Measurements from ENCODE around the gene SCG5. TPM values are rescaled to one million over a fixed set of nuclear protein-coding genes. Genes with fewer than 3 reads are reported as not detected.
"Not testable (repeated sequence)": the region's sequence is repeated elsewhere in the genome, so short reads cannot be mapped to it uniquely, and the experiment has no call there.

The SCG5 gene, protein sequence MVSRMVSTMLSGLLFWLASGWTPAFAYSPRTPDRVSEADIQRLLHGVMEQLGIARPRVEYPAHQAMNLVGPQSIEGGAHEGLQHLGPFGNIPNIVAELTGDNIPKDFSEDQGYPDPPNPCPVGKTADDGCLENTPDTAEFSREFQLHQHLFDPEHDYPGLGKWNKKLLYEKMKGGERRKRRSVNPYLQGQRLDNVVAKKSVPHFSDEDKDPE
- total RNA-seq, result 10 to 100 TPM; 10.9 to 17.2 TPM
- 14.9 TPM for polyA plus RNA-seq (2013, experiment 1 of 2)
- polyA plus RNA-seq (2013, experiment 2 of 2), result 14.2 TPM
- long read RNA-seq, experiment 1, partial matches to known transcripts, result 5 of 8 reads
- long read RNA-seq, experiment 1, other reads (novel, unspliced or antisense), result 0 of 8 reads
- long read RNA-seq, experiment 2, partial matches to known transcripts, result 0 of 1 reads
- long read RNA-seq, experiment 2, other reads (novel, unspliced or antisense), result 0 of 1 reads
- long read RNA-seq, experiment 3, transcript SCG5-202 (6 exons, 1,235 nt), result major isoform, 15 of 29 reads
- long read RNA-seq, experiment 3, transcript SCG5-201 (6 exons, 1,238 nt), result minor isoform, 7 of 29 reads
- long read RNA-seq, experiment 3, partial matches to known transcripts, result 7 of 29 reads
- long read RNA-seq, experiment 3, other reads (novel, unspliced or antisense), result 0 of 29 reads
- long read RNA-seq, experiment 4, transcript SCG5-201 (6 exons, 1,238 nt), result minor isoform, 12 of 37 reads
- long read RNA-seq, experiment 4, transcript SCG5-202 (6 exons, 1,235 nt), result major isoform, 23 of 37 reads
- long read RNA-seq, experiment 4, partial matches to known transcripts, result 1 of 37 reads
- long read RNA-seq, experiment 4, other reads (novel, unspliced or antisense), result 1 of 37 reads

DNA sequence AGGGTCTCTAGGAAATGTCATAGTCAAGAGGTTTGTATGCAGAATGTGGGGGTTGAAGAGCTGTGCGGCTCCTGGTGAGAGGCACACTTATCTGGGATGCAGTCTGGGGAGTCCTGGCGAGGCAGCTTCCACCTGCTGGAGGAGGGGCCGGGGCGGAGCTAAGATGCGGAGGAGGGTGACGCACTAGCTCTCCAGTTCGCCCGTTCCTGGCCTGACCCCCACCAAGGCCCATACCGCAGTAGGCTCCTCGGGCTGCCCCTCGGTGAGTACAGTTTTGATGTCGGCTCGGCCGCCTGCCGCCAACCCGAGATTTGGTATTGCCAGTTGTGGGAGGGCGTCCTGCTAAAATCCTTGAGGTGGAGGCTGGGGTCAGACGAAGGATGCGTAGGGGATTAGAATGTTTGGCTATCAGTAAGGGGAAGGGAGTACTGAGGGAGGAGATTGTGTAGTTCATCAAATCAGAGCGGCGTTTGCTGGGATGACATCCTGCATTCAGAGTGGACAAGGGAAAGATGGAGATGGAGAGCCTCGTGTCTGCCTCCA lies at the start of gene SCG5:
SCG5 (plus strand) TSS at position 194 of the 543 bp plus-strand sequence. CDS start 1,883 bp downstream, outside the sequence.
- no peaks in the 10 kb centered on the region for H3K27me3 ChIP-seq (ENCODE audit: control insufficient read depth, insufficient read depth, low read length, poor library complexity, severe bottlenecking)
- peak within 1 kb of the TSS; percentile 16 for H3K9ac ChIP-seq (ENCODE audit: extremely low read depth, low read length, poor library complexity, severe bottlenecking)
- Mint-ChIP-seq H3K9me3 (no peaks in the 10 kb centered on the region), H3K27ac (peak within 1 kb of the TSS; percentile 91), H3K4me1 (peaks cover 19% of the 10 kb centered on the region), H3K4me3 (peak within 1 kb of the TSS; percentile 66), H3K27me3 (ENCODE audit: insufficient read depth) (no peaks in the 10 kb centered on the region), H3K36me3 (ENCODE audit: low read depth) (peaks cover 19% of the 10 kb centered on the region)
- DNase-seq, result peak; percentile 90
- no peak within 1 kb of the TSS for H3K27ac ChIP-seq (ENCODE audit: low read depth, low read length)
- peaks cover 37% of the 10 kb centered on the region for H3K36me3 ChIP-seq (ENCODE audit: control insufficient read depth, insufficient read depth, low read length)
- TF ChIP-seq CTCF (conservative IDR thresholded peaks at IDR 0.05), result no peak
- no peaks in the 10 kb centered on the region for H3K9me3 ChIP-seq (ENCODE audit: control insufficient read depth, low read length)
- peak within 1 kb of the TSS; percentile 71 for H3K4me3 ChIP-seq (ENCODE audit: low read length)
- WGBS, 2 experiments (ENCODE audit: insufficient coverage in 1 of 2, insufficient read length in 1 of 2), result 17 to 43% methylated on average over 10 to 22 of the region's 22 CpGs
- H3K4me1 ChIP-seq (ENCODE audit: control insufficient read depth, insufficient read depth, low read length), result peaks cover 9% of the 10 kb centered on the region

GRCh38 chr15:32593151-32593550 lies 48.4 kb upstream of the SCG5 start, which contains the start of gene GOLGA8N:
Gene GOLGA8N, plus strand, starts transcription at chr15:32593456.
- H3K4me1 Mint-ChIP-seq; DNase-seq; H3K27me3 ChIP-seq (ENCODE audit: control insufficient read depth, insufficient read depth, low read length, poor library complexity, severe bottlenecking); H3K27me3 Mint-ChIP-seq (ENCODE audit: insufficient read depth); H3K27ac Mint-ChIP-seq; H3K4me3 ChIP-seq (ENCODE audit: low read length); H3K36me3 ChIP-seq (ENCODE audit: control insufficient read depth, insufficient read depth, low read length); H3K9me3 Mint-ChIP-seq; H3K4me1 ChIP-seq (ENCODE audit: control insufficient read depth, insufficient read depth, low read length); H3K4me3 Mint-ChIP-seq; H3K9me3 ChIP-seq (ENCODE audit: control insufficient read depth, low read length); H3K9ac ChIP-seq (ENCODE audit: extremely low read depth, low read length, poor library complexity, severe bottlenecking); H3K36me3 Mint-ChIP-seq (ENCODE audit: low read depth); H3K27ac ChIP-seq (ENCODE audit: low read depth, low read length): not testable (repeated sequence)
- WGBS, 2 experiments (ENCODE audit: insufficient coverage in 1 of 2, insufficient read length in 1 of 2), result no CpG with 5 or more reads among the region's 8 CpGs

GRCh38 chr15:32609518-32609917 lies 32.0 kb upstream of the SCG5 start:
- not testable (repeated sequence) for H3K4me3 Mint-ChIP-seq; H3K36me3 Mint-ChIP-seq (ENCODE audit: low read depth); H3K36me3 ChIP-seq (ENCODE audit: control insufficient read depth, insufficient read depth, low read length); H3K27ac ChIP-seq (ENCODE audit: low read depth, low read length); H3K27me3 Mint-ChIP-seq (ENCODE audit: insufficient read depth); H3K27ac Mint-ChIP-seq; H3K9me3 Mint-ChIP-seq; DNase-seq; H3K4me1 ChIP-seq (ENCODE audit: control insufficient read depth, insufficient read depth, low read length); H3K27me3 ChIP-seq (ENCODE audit: control insufficient read depth, insufficient read depth, low read length, poor library complexity, severe bottlenecking); H3K4me1 Mint-ChIP-seq; H3K4me3 ChIP-seq (ENCODE audit: low read length); H3K9ac ChIP-seq (ENCODE audit: extremely low read depth, low read length, poor library complexity, severe bottlenecking); H3K9me3 ChIP-seq (ENCODE audit: control insufficient read depth, low read length)
- WGBS, 2 experiments (ENCODE audit: insufficient coverage in 1 of 2, insufficient read length in 1 of 2), result 92% methylated on average over 2 of the region's 2 CpGs; no CpG with 5 or more reads in 1 of the 2 experiments
